ENCODE results near the gene NFYC. TPM values are rescaled to one million over a fixed set of nuclear protein-coding genes. Genes with fewer than 3 reads are reported as not detected.
A peak's percentile ranks its signal among the peaks of the same experiment; 100 is the strongest.

NFYC gene
- total RNA-seq, 1 donor from 2014 or later: 75.9 TPM

DNA sequence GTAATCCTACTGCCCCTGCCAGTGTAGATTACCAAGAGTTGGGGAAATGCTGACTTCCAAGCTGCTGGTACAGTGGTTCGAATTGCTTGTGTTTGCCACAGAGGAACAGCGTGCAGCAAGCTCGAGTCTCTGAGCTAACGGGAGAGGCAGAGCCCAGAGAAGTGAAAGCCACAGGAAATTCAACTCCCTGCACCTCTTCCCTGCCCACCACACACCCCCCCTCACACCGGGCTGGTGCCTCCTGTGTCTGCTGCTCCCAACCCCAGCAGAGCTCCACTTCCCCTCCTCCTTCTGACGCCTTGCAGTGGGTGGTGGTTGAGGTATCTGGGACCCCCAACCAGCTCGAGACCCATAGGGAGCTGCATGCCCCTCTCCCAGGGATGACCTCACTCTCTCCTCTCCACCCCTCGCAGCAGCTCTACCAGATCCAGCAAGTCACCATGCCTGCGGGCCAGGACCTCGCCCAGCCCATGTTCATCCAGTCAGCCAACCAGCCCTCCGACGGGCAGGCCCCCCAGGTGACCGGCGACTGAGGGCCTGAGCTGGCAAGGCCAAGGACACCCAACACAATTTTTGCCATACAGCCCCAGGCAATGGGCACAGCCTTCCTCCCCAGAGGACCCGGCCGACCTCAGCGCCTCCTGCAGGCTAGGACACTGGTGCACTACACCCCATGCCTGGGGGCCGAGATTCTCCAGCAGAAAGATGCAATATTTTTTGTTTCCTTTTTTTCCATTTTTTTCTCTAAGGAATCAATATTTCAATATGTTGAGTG is 79.0 kb downstream of the NFYC start:
- intact Hi-C loops (cut with DNase I): loop anchor here (5.0 kb wide), 1 partner anchor 182 kb away; no protein-coding TSS in a partner anchor
- no peak overlapping the region for H3K4me3 ChIP-seq
- peak overlapping the region in 1 of 2 donors; percentile 21 for H3K27ac ChIP-seq
- H3K27me3 ChIP-seq: no peaks in the 10 kb centered on the region
- H3K9me3 ChIP-seq: no peaks in the 10 kb centered on the region
- TF ChIP-seq, protein P1, sequence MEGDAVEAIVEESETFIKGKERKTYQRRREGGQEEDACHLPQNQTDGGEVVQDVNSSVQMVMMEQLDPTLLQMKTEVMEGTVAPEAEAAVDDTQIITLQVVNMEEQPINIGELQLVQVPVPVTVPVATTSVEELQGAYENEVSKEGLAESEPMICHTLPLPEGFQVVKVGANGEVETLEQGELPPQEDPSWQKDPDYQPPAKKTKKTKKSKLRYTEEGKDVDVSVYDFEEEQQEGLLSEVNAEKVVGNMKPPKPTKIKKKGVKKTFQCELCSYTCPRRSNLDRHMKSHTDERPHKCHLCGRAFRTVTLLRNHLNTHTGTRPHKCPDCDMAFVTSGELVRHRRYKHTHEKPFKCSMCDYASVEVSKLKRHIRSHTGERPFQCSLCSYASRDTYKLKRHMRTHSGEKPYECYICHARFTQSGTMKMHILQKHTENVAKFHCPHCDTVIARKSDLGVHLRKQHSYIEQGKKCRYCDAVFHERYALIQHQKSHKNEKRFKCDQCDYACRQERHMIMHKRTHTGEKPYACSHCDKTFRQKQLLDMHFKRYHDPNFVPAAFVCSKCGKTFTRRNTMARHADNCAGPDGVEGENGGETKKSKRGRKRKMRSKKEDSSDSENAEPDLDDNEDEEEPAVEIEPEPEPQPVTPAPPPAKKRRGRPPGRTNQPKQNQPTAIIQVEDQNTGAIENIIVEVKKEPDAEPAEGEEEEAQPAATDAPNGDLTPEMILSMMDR (IDR thresholded peaks at IDR 0.05): no peak
- no peaks in the 10 kb centered on the region for H3K4me1 ChIP-seq
- peaks cover 22 to 60% of the 10 kb centered on the region in 2 donors for H3K36me3 ChIP-seq
- no peak for DNase-seq (ENCODE audit: low spot score in 2 of 2)

- DNase-seq (ENCODE audit: low spot score in 2 of 2): peak in 1 of 2 donors; percentile 35
- no peaks in the 10 kb centered on the region for H3K9me3 ChIP-seq
- H3K27me3 ChIP-seq: no peaks in the 10 kb centered on the region
- no peaks in the 10 kb centered on the region for H3K4me1 ChIP-seq
- intact Hi-C loops (cut with DNase I): loop anchor here (5.0 kb wide), 1 partner anchor 180 kb away; no protein-coding TSS in a partner anchor
- peaks cover 5 to 47% of the 10 kb centered on the region in 2 donors for H3K36me3 ChIP-seq
- TF ChIP-seq, protein P1 (IDR thresholded peaks at IDR 0.05): no peak
- no peak overlapping the region for H3K4me3 ChIP-seq
- H3K27ac ChIP-seq: no peak overlapping the region
These were observed 80.8 kb downstream of the NFYC start for GRCh38 chr1:40772146-40772955.

GRCh38 chr1:40773748-40774265 is 82.3 kb downstream of the NFYC start:
- Histone ChIP-seq H3K27me3 (no peaks in the 10 kb centered on the region), H3K9me3 (no peaks in the 10 kb centered on the region), H3K4me1 (no peaks in the 10 kb centered on the region), H3K36me3 (peaks cover 0 to 33% of the 10 kb centered on the region in 2 donors), H3K27ac (peak overlapping the region in 1 of 2 donors; percentile 46), H3K4me3 (no peak overlapping the region)
- TF ChIP-seq, protein P1 (IDR thresholded peaks at IDR 0.05): no peak
- DNase-seq (ENCODE audit: low spot score in 2 of 2): no peak
- intact Hi-C loops (cut with DNase I): loop anchor here (1.0 to 5.0 kb wide), 3 partner anchors 47 to 178 kb away; no protein-coding TSS in a partner anchor

DNA sequence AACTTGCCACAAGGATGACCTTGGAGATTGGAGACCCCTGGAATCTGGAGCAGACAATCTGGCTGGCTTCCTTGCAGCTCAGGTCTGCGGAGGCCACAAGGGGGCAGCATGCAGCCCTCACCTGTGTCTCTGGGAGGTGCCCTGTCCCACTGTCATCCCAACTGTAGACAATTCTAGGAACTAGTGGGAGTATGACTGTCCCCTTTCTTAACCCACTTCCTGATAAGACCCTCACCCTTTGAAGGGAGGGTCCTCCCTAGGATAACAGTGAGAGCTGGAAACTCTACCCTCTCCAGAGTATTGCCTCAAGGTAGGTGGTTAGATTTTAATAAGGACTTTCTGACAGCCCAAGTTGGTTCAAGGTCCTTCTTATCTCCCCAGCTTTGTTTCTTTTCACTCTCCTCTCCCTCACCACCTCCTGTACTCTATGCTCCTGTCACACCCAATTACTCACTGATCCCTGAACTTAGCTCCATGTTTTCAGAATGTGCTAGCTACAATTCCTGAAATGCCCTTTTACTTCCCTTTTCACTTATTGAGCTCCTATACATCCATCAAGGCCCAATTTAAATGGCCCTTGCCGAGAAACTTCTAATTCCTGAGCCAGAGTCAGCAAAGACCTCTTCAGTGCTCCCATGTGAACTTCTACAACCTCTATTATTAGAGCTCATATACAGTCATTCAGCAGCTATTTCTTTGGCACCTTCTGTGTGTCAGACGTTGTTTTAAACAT is 82.9 kb downstream of the NFYC start:
- peak overlapping the region in 1 of 2 donors; percentile 46 for H3K27ac ChIP-seq
- H3K27me3 ChIP-seq: no peaks in the 10 kb centered on the region
- no peaks in the 10 kb centered on the region for H3K4me1 ChIP-seq
- peaks cover 0 to 30% of the 10 kb centered on the region in 2 donors for H3K36me3 ChIP-seq
- intact Hi-C loops (cut with DNase I): loop anchor here (1.0 to 5.0 kb wide), 3 partner anchors 46 to 178 kb away; no protein-coding TSS in a partner anchor
- no peak overlapping the region for H3K4me3 ChIP-seq
- TF ChIP-seq, protein P1 (IDR thresholded peaks at IDR 0.05): peak; percentile 59 to 79 (median 60)
- DNase-seq (ENCODE audit: low spot score in 2 of 2): no peak
- H3K9me3 ChIP-seq: no peaks in the 10 kb centered on the region
